Measurements from ENCODE around the gene LRRC59. TPM values are rescaled to one million over a fixed set of nuclear protein-coding genes. Genes with fewer than 3 reads are reported as not detected.

Gene LRRC59
- total and polyA plus RNA-seq, 2 of the 8 experiments (the other 6 are each of a cell fraction or from before 2014, with no cell fraction given), result 48.3 to 117 TPM

GRCh38 chr17:50392621-50393020 is 4.7 kb downstream of the LRRC59 start (continued):
- TF ChIP-seq HDAC6 (IDR thresholded peaks at IDR 0.05; ENCODE audit: low read depth, low read length) (no peak), SIN3A (conservative IDR thresholded peaks at IDR 0.05 in 1 of 2, IDR thresholded peaks at IDR 0.05 in 1 of 2; ENCODE audit: low read depth in 1 of 2, low read length in 2 of 2) (no peak), ASH2L (IDR thresholded peaks at IDR 0.05; ENCODE audit: low read length) (no peak), RBBP5 (IDR thresholded peaks at IDR 0.05; ENCODE audit: borderline replicate concordance, low read depth, low read length) (no peak), CREB1 (IDR thresholded peaks at IDR 0.05) (no peak), BACH1 (IDR thresholded peaks at IDR 0.05; ENCODE audit: low read length) (no peak), GTF2F1 (IDR thresholded peaks at IDR 0.05; ENCODE audit: borderline replicate concordance, low read depth, low read length) (no peak), SP4 (IDR thresholded peaks at IDR 0.05; ENCODE audit: low read length) (no peak)
